K562 (cell line): ENCODE data around the gene OTOL1.

Experiments
- HNRNPLL ChIP-seq: fragments of 200-400 bp; formaldehyde crosslinking; IDR thresholded peaks from 2 replicates; pipeline ENCODE4 v1.6.1; 2017; ENCODE audit warnings: low read length, low read depth, mild to moderate bottlenecking; ENCODE audit not compliant: poor library complexity, severe bottlenecking
- MYC ChIP-seq, 2 experiments: fragments of 250-450 bp in 1 of 2; sonication (Bioruptor Pico) in 1 of 2; IDR thresholded peaks; 2 replicates each; pipeline versions ENCODE4 v1.5.1 to v1.6.1; 2012 to 2021; ENCODE audit warnings: low read depth in 2 of 2, borderline replicate concordance in 1 of 2, improper control_type of control experiment in 1 of 2, low read length in 1 of 2, mild to moderate bottlenecking in 1 of 2, moderate library complexity in 1 of 2
- NFE2 ChIP-seq: IDR thresholded peaks from 2 replicates; pipeline ENCODE4 v1.6.1; 2014; ENCODE audit warnings: antibody characterized with exemption, low read depth
- POLR2AphosphoS5 ChIP-seq: IDR thresholded peaks from 2 replicates; pipeline ENCODE4 v1.6.1; 2011; ENCODE audit warnings: mild to moderate bottlenecking, low read depth, low read length, moderate library complexity; ENCODE audit not compliant: control insufficient read depth, insufficient read depth
- ZNF174 ChIP-seq: fragments of 250-450 bp; sonication (Bioruptor Pico); IDR thresholded peaks from 2 replicates; pipeline ENCODE4 v1.4.0; 2020; ENCODE audit warnings: mild to moderate bottlenecking
- TF ChIP-seq, protein P1 (sequence below), 3 experiments: IDR thresholded peaks in 2 of 3; conservative IDR thresholded peaks in 1 of 3; 2 replicates each; pipeline ENCODE4 v1.5.1; 2011 to 2012; ENCODE audit warnings: low read length in 3 of 3, mild to moderate bottlenecking in 3 of 3, control low read depth in 2 of 3, improper control_type of control experiment in 1 of 3, inconsistent platforms in 1 of 3, low read depth in 1 of 3, mixed read lengths in 1 of 3, moderate library complexity in 1 of 3; ENCODE audit not compliant: insufficient read depth in 2 of 3

DNA sequence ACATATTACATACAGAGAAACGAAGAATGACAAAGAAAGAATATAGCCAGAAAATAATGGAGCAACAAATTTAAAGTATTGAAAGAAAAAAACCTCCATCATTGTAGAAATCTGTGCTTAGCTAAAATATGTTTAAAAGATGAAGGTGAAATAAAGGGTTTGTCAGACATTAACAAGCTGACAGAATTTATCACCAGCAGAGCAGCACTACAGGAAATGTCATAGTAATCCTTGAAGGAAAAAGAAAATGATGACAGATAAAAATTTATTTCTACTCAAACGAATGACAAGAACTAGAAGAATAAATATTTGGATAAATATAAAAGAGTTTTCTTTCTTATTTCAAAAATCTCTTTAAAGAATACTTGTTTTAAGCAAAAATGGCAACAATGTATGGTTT, 40.6 kb upstream of the OTOL1 start:
- TF ChIP-seq POLR2AphosphoS5 (no peak), NFE2 (no peak), ZNF174 (CRISPR knock-in tag) (no peak), MYC (IDR thresholded peaks at IDR 0.05; ENCODE audit: low read depth, low read length) (no peak), MYC (CRISPR knock-in tag; IDR thresholded peaks at IDR 0.05; ENCODE audit: borderline replicate concordance, low read depth) (no peak), HNRNPLL (no peak)
- TF ChIP-seq, protein P1, sequence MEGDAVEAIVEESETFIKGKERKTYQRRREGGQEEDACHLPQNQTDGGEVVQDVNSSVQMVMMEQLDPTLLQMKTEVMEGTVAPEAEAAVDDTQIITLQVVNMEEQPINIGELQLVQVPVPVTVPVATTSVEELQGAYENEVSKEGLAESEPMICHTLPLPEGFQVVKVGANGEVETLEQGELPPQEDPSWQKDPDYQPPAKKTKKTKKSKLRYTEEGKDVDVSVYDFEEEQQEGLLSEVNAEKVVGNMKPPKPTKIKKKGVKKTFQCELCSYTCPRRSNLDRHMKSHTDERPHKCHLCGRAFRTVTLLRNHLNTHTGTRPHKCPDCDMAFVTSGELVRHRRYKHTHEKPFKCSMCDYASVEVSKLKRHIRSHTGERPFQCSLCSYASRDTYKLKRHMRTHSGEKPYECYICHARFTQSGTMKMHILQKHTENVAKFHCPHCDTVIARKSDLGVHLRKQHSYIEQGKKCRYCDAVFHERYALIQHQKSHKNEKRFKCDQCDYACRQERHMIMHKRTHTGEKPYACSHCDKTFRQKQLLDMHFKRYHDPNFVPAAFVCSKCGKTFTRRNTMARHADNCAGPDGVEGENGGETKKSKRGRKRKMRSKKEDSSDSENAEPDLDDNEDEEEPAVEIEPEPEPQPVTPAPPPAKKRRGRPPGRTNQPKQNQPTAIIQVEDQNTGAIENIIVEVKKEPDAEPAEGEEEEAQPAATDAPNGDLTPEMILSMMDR (IDR thresholded peaks at IDR 0.05 in 2 of 3, conservative IDR thresholded peaks at IDR 0.05 in 1 of 3; ENCODE audit: insufficient read depth in 2 of 3, low read depth in 1 of 3, low read length in 3 of 3): no peak
